GM23338 (cell line): Measurements from ENCODE around the gene RHEX. TPM values are rescaled to one million over a fixed set of nuclear protein-coding genes. Genes with fewer than 3 reads are reported as not detected.

Experiments
- ATAC-seq: fragments of 200-7000 bp; cut with Tn5 transposase; 3 replicates; pipeline ENCODE4 v1.9.1; 2020
- DNase-seq: peaks from one replicate; pipeline ENCODE4 v3.0.0-alpha.2; 2015; ENCODE audit warnings: low spot score
- H2AFZ ChIP-seq: fragments of 200-600 bp; sonication (generic); 2 replicates; pipeline ENCODE4 v1.8.0; 2016; ENCODE audit warnings: antibody characterized with exemption, mild to moderate bottlenecking, moderate library complexity
- H3F3A ChIP-seq: fragments of 200-600 bp; sonication (generic); replicated peaks from 2 replicates; pipeline ENCODE4 v1.8.0; 2017; ENCODE audit warnings: antibody characterized with exemption, mixed run types, low read depth
- H3K27ac ChIP-seq: fragments of 200-600 bp; sonication (generic); 2 replicates; pipeline ENCODE4 v1.6.1; 2016; ENCODE audit warnings: low read depth
- H3K27me3 ChIP-seq: fragments of 200-600 bp; sonication (generic); 2 replicates; pipeline ENCODE4 v1.8.0; 2016; ENCODE audit warnings: mild to moderate bottlenecking, mixed run types, moderate library complexity; ENCODE audit not compliant: insufficient read depth
- H3K36me3 ChIP-seq: fragments of 200-600 bp; sonication (generic); 2 replicates; pipeline ENCODE4 v1.8.0; 2016; ENCODE audit warnings: mild to moderate bottlenecking; ENCODE audit not compliant: insufficient read depth
- H3K4me1 ChIP-seq: fragments of 200-600 bp; sonication (generic); 2 replicates; pipeline ENCODE4 v1.8.0; 2016; ENCODE audit warnings: mild to moderate bottlenecking, moderate library complexity; ENCODE audit not compliant: insufficient read depth
- H3K4me2 ChIP-seq: fragments of 200-600 bp; sonication (generic); 2 replicates; pipeline ENCODE4 v1.7.1; 2017; ENCODE audit warnings: mixed run types
- H3K4me3 ChIP-seq: fragments of 200-600 bp; sonication (generic); 2 replicates; pipeline ENCODE4 v1.6.1; 2016; ENCODE audit warnings: mixed run types
- H3K79me2 ChIP-seq: fragments of 200-600 bp; sonication (generic); replicated peaks from 2 replicates; pipeline ENCODE4 v1.8.0; 2017; ENCODE audit warnings: mild to moderate bottlenecking; ENCODE audit not compliant: insufficient read depth
- H3K9me2 ChIP-seq: fragments of 200-600 bp; sonication (generic); 2 replicates; pipeline ENCODE4 v1.8.0; 2017; ENCODE audit not compliant: insufficient read depth
- H4K20me1 ChIP-seq: fragments of 200-600 bp; sonication (generic); replicated peaks from 2 replicates; pipeline ENCODE4 v1.8.0; 2017; ENCODE audit warnings: mild to moderate bottlenecking; ENCODE audit not compliant: insufficient read depth
- H3K27ac Mint-ChIP-seq: 2 replicates; pipeline ENCODE4 v1.8.0; 2020; ENCODE audit warnings: inconsistent platforms, mild to moderate bottlenecking, moderate library complexity, mixed read lengths
- H3K27me3 Mint-ChIP-seq: 3 replicates; pipeline ENCODE4 v1.8.0; 2022; ENCODE audit warnings: low read depth, mild to moderate bottlenecking, moderate library complexity, mixed read lengths, inconsistent platforms; ENCODE audit not compliant: insufficient read depth, poor library complexity
- H3K36me3 Mint-ChIP-seq: 3 replicates; pipeline ENCODE4 v1.8.0; 2021; ENCODE audit warnings: low read depth, mild to moderate bottlenecking, inconsistent platforms, moderate library complexity, mixed read lengths
- H3K4me1 Mint-ChIP-seq: 3 replicates; pipeline ENCODE4 v1.8.0; 2020; ENCODE audit warnings: mild to moderate bottlenecking, inconsistent platforms, mixed read lengths
- H3K4me3 Mint-ChIP-seq: 3 replicates; pipeline ENCODE4 v1.8.0; 2021; ENCODE audit warnings: moderate library complexity, mild to moderate bottlenecking, inconsistent platforms, mixed read lengths
- H3K9me3 Mint-ChIP-seq: 3 replicates; pipeline ENCODE4 v1.8.0; 2020; ENCODE audit warnings: moderate library complexity, mild to moderate bottlenecking, inconsistent platforms, mixed read lengths
- CREB1 ChIP-seq: fragments of 250-450 bp; sonication (Bioruptor Pico); IDR thresholded peaks from 2 replicates; pipeline ENCODE4 v1.5.0; 2020; ENCODE audit warnings: low read depth, mild to moderate bottlenecking, moderate library complexity
- CTCF ChIP-seq, 2 experiments: fragments of 200-600 bp in 1 of 2; sonication (generic) in 1 of 2; conservative IDR thresholded peaks; 2 replicates each; pipeline versions ENCODE4 v1.5.1 to v1.6.1; 2016 to 2017; ENCODE audit warnings: antibody characterized with exemption in 2 of 2, low read depth in 2 of 2, mild to moderate bottlenecking in 2 of 2, moderate library complexity in 1 of 2
- EZH2 ChIP-seq: fragments of 200-600 bp; sonication (generic); IDR thresholded peaks from one replicate; pipeline ENCODE4 v1.8.0; 2017; ENCODE audit warnings: antibody characterized with exemption, mild to moderate bottlenecking, low read depth; ENCODE audit not compliant: unreplicated experiment
- EZH2phosphoT487 ChIP-seq: fragments of 200-600 bp; sonication (generic); IDR thresholded peaks from one replicate; pipeline ENCODE4 v1.8.1; 2018; ENCODE audit warnings: antibody characterized with exemption; ENCODE audit not compliant: unreplicated experiment
- JUNB ChIP-seq: IDR thresholded peaks from one replicate; pipeline ENCODE4 v1.6.1; 2016; ENCODE audit warnings: antibody characterized with exemption; ENCODE audit not compliant: unreplicated experiment
- NANOG ChIP-seq: IDR thresholded peaks from 2 replicates; pipeline ENCODE4 v1.6.1; 2016; ENCODE audit warnings: antibody characterized with exemption, borderline replicate concordance
- POLR2AphosphoS5 ChIP-seq: IDR thresholded peaks from 2 replicates; pipeline ENCODE4 v1.6.1; 2016; ENCODE audit warnings: antibody characterized with exemption, low read depth
- REST ChIP-seq: IDR thresholded peaks from one replicate; pipeline ENCODE4 v1.6.1; 2018; ENCODE audit warnings: antibody characterized with exemption; ENCODE audit not compliant: unreplicated experiment
- STAT1 ChIP-seq: IDR thresholded peaks from one replicate; pipeline ENCODE4 v1.6.1; 2016; ENCODE audit warnings: antibody characterized with exemption; ENCODE audit not compliant: unreplicated experiment
- ZNF114 ChIP-seq: fragments of 250-450 bp; sonication (Bioruptor Pico); IDR thresholded peaks from 2 replicates; pipeline ENCODE4 v1.5.0; 2020; ENCODE audit warnings: mild to moderate bottlenecking, moderate library complexity
- ZNF331 ChIP-seq: fragments of 250-450 bp; sonication (Bioruptor Pico); IDR thresholded peaks from 2 replicates; pipeline ENCODE4 v1.5.0; 2020; ENCODE audit warnings: low read depth, mild to moderate bottlenecking, moderate library complexity
- ZNF462 ChIP-seq: fragments of 250-450 bp; sonication (Bioruptor Pico); IDR thresholded peaks from 2 replicates; pipeline ENCODE4 v1.5.0; 2020; ENCODE audit warnings: mild to moderate bottlenecking, moderate library complexity
- polyA plus RNA-seq: library from polyadenylated mRNA; unstranded; fragments of >200 nt; fragmentation: Nextera tagmentation; extraction: Ambion mirVana; gene quantifications from 2 replicates; pipeline ENCODE4 v1.2.1, GENCODE V29; 2016
- total RNA-seq: library from RNA; depleted of rRNA; stranded (reverse); fragments of >200 nt; shearing (Covaris generic); gene quantifications from 2 replicates; pipeline ENCODE4 v1.2.3, GENCODE V29; 2014
- TF ChIP-seq, protein P1 (sequence below): IDR thresholded peaks from 2 replicates; pipeline ENCODE4 v1.6.1; 2016; ENCODE audit warnings: antibody characterized with exemption

Gene RHEX
- total and polyA plus RNA-seq, 2 experiments from 2014 or later, result not detected

DNA sequence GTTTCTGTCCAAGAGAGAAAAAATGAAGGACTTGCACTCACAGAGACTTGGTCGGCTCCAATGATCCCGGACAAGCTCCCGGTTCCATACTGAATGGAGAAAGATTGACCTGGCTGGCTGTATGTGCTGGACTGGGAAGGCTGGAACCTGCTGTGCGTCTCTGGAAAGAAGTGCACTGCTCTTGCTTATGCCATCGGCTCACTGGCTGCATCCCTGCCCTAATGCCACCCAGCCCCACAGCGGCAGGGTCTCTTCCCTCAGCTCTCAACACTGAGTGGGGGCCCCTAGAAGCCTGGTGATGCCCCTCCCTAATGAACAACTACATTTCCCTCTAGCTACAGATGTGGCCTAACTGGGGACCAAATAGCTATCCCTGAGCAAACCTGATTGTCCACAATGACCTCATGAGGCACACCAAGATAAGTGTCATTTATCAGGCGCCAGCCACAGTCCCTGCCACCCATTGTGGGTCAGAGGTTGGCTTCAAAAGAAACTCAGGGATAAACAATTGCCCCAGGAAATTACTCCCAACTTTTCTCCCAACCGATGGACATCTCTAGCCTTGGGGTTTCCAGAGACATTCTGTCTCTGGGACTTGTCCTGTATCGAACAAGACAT is 31.9 kb upstream of the RHEX start:
- no peak overlapping the region for H3K4me2 ChIP-seq
- no peak for ATAC-seq
- H3K36me3 Mint-ChIP-seq, result no peaks in the 10 kb centered on the region

More for the DNA sequence above, 31.9 kb upstream of the RHEX start:
- no peak overlapping the region for H3K4me3 Mint-ChIP-seq
- no peaks in the 10 kb centered on the region for H4K20me1 ChIP-seq
- H3K36me3 ChIP-seq, result no peaks in the 10 kb centered on the region
- no peaks in the 10 kb centered on the region for H3F3A ChIP-seq
- no peak overlapping the region for H3K27ac Mint-ChIP-seq
- H3K27me3 ChIP-seq, result no peaks in the 10 kb centered on the region
- TF ChIP-seq POLR2AphosphoS5 (no peak), ZNF114 (no peak), ZNF331 (CRISPR knock-in tag) (no peak), JUNB (no peak), NANOG (no peak), STAT1 (no peak), EZH2 (no peak), REST (no peak), EZH2phosphoT487 (no peak), CTCF (conservative IDR thresholded peaks at IDR 0.05; ENCODE audit: low read depth in 2 of 2) (no peak), ZNF462 (no peak), CREB1 (CRISPR knock-in tag) (no peak)
- TF ChIP-seq, protein P1, sequence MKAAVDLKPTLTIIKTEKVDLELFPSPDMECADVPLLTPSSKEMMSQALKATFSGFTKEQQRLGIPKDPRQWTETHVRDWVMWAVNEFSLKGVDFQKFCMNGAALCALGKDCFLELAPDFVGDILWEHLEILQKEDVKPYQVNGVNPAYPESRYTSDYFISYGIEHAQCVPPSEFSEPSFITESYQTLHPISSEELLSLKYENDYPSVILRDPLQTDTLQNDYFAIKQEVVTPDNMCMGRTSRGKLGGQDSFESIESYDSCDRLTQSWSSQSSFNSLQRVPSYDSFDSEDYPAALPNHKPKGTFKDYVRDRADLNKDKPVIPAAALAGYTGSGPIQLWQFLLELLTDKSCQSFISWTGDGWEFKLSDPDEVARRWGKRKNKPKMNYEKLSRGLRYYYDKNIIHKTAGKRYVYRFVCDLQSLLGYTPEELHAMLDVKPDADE, result no peak
- no peaks in the 10 kb centered on the region for H3K79me2 ChIP-seq
- H2AFZ ChIP-seq, result no peak overlapping the region
- peaks cover 6% of the 10 kb centered on the region for H3K27me3 Mint-ChIP-seq
- H3K4me1 Mint-ChIP-seq, result peaks cover 3% of the 10 kb centered on the region; the same call in 2 of the 3 replicates
- H3K9me2 ChIP-seq, result 0 out of 2 replicates have a peak, but pooled peaks cover 5% of the 10 kb centered on the region
- DNase-seq, result no peak
- 0 out of 3 replicates have a peak, but pooled peaks cover 5% of the 10 kb centered on the region for H3K9me3 Mint-ChIP-seq
- H3K27ac ChIP-seq, result no peak overlapping the region
- H3K4me3 ChIP-seq, result no peak overlapping the region
- H3K4me1 ChIP-seq, result peaks cover 7% of the 10 kb centered on the region; the same call in 1 of the 2 replicates
